Mesodermal cell (in vitro differentiated cells): ENCODE results near the gene PRSS12.

ENCODE experiments used
- H3K27ac ChIP-seq: 2 replicates; pipeline ENCODE4 v1.7.0; 2013; ENCODE audit warnings: mild to moderate bottlenecking, low read depth, low read length, moderate library complexity; ENCODE audit not compliant: severe bottlenecking
- H3K36me3 ChIP-seq: 2 replicates; pipeline ENCODE4 v1.7.1; 2013; ENCODE audit warnings: mild to moderate bottlenecking, low read length, moderate library complexity; ENCODE audit not compliant: control insufficient read depth, insufficient read depth
- H3K4me1 ChIP-seq: one replicate; pipeline ENCODE4 v1.7.1; 2013; ENCODE audit warnings: mild to moderate bottlenecking, low read length; ENCODE audit not compliant: insufficient read depth, control insufficient read depth, poor library complexity, severe bottlenecking
- H3K4me3 ChIP-seq: 2 replicates; pipeline ENCODE4 v1.7.0; 2013; ENCODE audit warnings: low read length, control low read depth, mild to moderate bottlenecking; ENCODE audit not compliant: insufficient read depth, poor library complexity, severe bottlenecking; ENCODE audit errors: extremely low read depth
- H3K9me3 ChIP-seq: 2 replicates; pipeline ENCODE4 v1.7.1; 2013; ENCODE audit warnings: mild to moderate bottlenecking, low read length, moderate library complexity; ENCODE audit not compliant: control insufficient read depth
- WGBS, 2 experiments: methylation state at CpG; one replicate each; pipeline ENCODE4 v1.1.5; 2013; ENCODE audit warnings: missing lambda C conversion rate in 2 of 2; ENCODE audit not compliant: insufficient coverage in 2 of 2; 5-methylcytosine and 5-hydroxymethylcytosine counted together

Gene PRSS12

DNA sequence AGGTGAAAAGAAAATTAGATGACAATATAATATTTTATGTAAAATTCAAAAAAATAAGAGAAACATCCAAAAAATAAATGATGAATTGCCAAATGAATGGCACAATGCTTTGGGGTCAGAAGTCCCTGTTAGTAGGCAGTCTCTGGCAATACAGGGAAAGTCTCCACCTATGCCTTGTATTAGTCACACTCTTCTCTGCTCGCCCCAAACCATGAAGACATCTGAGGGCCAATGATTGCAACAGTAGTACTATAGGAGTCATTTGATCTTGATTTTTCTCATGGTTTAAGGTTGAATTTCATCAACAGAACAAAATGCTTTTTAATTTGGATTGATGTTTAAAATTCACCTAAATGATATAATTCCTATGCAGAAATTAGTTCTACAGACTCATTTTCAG, 3.9 kb upstream of the PRSS12 start:
- H3K9me3 ChIP-seq = no peaks in the 10 kb centered on the region
- H3K27ac ChIP-seq = no peak overlapping the region
- no peak overlapping the region for H3K4me3 ChIP-seq
- no peaks in the 10 kb centered on the region for H3K36me3 ChIP-seq
- no peaks in the 10 kb centered on the region for H3K4me1 ChIP-seq
- no CpG with 5 or more reads among the region's 1 CpG for WGBS, 2 experiments

DNA sequence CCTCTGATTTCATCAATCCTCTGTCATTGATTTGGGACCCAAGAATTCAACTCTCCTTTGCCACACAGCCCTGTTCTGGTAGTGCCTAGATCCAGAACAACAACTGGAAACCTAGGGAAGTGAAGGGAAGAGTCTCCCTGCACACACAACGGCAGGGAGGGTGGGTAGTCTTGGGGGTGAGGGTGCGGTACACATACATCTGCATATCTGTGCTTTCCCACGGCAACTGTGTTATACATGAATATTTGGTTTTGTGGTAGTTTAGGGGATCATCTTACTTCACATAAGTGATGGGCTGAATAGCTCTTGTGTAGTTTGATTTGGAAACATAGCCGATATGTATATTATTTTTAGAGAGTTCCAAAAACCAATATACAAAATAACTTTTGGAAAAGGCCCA, 3.3 kb upstream of the PRSS12 start:
- H3K36me3 ChIP-seq = no peaks in the 10 kb centered on the region
- WGBS, 2 experiments = 67 to 100% methylated on average over 1 to 2 of the region's 4 CpGs
- H3K4me1 ChIP-seq = no peaks in the 10 kb centered on the region
- H3K9me3 ChIP-seq = no peaks in the 10 kb centered on the region
- H3K27ac ChIP-seq = no peak overlapping the region
- no peak overlapping the region for H3K4me3 ChIP-seq

DNA sequence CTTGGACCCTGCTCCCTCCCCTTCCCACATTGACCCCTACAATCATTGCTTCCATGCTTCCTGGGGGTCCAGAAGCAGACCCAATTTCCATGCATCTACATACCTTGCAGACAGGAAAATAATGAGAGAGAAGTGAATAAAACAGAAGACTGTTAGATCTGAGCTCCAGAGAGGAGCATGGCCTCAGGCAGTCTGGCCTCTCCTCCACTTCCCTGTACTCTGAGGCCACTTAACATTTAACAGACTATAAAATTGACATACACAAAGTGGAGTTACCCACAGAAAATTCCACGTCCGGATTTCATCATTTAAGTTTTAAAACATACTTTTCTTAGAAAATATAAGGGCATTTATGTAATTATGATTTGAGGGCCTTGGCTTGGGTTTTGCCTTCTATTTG, 2.1 kb upstream of the PRSS12 start:
- Histone ChIP-seq H3K36me3 (no peaks in the 10 kb centered on the region), H3K27ac (no peak overlapping the region), H3K9me3 (no peaks in the 10 kb centered on the region), H3K4me1 (no peaks in the 10 kb centered on the region), H3K4me3 (no peak overlapping the region)
- WGBS, 2 experiments = no CpG with 5 or more reads among the region's 2 CpGs

DNA sequence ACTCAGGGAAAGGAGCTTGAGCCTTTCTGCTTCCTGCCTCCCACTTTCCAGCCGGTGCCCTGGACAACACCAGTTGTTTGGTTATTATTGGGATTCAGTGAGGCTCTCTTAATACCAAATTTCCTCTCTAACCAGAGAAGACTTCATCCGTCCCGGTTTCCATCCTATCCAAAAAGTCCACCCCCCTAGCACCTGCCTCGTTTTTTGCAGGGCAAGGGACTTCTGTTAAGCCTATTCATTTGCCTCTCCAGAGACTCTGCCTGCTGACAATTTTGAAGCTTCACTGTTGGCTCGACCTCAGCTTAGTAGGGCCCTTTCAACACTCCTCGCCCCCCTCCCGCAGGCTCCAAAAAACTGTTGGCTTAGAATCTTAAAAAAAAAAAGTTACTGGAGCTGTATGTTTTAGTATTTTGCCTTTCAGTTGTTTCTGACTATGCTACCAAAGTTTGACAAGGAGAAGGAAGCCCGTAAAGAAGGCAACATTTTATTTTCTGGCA, 779 bp upstream of the PRSS12 start:
- H3K36me3 ChIP-seq = no peaks in the 10 kb centered on the region
- H3K4me3 ChIP-seq = peak overlapping the region; percentile 50
- no peaks in the 10 kb centered on the region for H3K9me3 ChIP-seq
- H3K27ac ChIP-seq = no peak overlapping the region
- H3K4me1 ChIP-seq = no peaks in the 10 kb centered on the region
- 45 to 61% methylated on average over 3 to 5 of the region's 8 CpGs for WGBS, 2 experiments

DNA sequence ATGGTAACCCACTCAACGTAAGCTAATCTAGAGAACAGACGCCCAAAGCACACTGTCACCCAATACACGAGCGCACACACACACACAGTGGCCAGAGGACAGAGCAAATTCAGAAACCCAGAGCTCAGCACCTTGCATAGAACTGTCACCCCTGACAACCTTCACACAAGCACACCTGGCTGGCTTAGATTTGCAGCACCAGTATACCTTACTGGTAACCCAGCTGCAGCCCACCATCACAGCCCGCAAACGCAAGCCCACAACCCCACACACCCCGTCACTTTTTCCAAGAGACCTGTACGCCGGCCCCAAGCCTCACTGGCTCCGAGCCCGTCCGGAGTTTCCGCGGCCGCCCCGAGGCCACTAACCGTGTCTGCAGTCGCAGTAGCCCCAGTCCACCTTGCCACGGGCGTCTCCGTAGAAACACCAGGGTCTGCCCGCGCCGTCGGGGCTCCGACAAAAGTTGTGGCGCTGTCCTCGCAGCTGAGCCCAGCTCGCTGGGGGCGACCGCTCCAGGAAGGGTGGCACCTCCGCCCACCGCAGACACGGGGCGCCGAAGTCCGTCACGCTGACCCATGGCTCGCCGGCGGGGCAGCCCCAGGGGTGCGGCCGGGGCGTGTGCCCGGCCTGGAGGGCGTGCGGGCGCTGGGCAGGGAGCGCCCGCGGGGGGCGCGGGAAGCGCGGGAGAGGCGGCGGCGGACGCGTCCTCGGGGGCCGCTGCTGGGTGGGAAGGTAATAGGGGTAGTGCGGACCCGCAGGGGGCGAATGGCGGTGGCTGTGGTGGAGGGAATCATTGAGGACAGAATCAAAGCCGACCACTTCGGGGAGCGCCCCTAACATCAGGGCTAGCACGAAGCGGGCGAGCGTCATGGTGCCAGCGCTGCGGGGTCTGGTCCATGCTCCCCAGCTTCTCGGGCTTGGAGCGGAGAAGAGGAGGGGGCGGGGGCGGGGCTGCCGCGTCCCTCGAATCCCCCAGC, 664 bp downstream of the PRSS12 start:
- Histone ChIP-seq H3K4me3 (peak overlapping the region; percentile 50), H3K27ac (no peak overlapping the region), H3K36me3 (no peaks in the 10 kb centered on the region), H3K4me1 (no peaks in the 10 kb centered on the region), H3K9me3 (no peaks in the 10 kb centered on the region)
- 9 to 10% methylated on average over 46 to 64 of the region's 82 CpGs for WGBS, 2 experiments

DNA sequence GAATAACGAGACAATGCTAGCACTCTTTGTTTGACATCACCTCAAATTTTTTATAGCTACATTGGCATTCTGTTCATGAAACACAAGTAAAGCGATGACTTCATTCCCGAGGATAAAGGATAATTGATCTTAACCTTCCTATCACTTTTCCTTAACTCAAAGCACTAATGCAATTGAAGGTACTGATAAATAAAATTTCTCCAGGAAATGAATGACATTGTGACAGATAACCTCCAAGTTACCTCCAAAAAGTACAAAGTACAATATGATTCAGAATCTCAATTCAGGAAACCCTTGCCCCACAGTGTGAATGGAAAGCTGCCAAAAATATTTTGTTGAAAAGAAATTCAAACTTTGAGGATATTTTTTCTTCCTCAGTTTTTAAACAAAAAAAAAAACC, 1.8 kb downstream of the PRSS12 start:
- H3K36me3 ChIP-seq = no peaks in the 10 kb centered on the region
- WGBS, 2 experiments = 83 to 100% methylated on average over 1 of the region's 3 CpGs
- no peaks in the 10 kb centered on the region for H3K4me1 ChIP-seq
- no peak overlapping the region for H3K4me3 ChIP-seq
- no peaks in the 10 kb centered on the region for H3K9me3 ChIP-seq
- no peak overlapping the region for H3K27ac ChIP-seq

DNA sequence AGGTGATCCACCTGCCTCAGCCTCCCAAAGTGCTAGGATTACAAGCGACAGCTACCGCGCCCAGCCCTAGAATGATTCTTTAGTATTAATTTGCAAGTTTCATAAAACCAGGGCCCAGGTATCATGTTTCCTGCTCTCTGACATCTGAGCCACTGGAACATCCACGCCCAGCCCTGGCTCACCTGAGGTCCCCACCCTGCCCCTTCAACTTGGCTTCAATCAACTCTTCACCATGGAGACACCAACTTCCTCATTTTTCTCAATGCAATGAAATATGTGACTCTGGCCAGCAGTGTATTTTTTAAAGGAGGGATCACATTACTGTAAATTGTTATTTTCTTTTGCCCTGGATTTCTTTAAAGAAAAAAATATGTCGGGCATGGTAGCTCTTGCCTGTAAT, 3.9 kb downstream of the PRSS12 start:
- no peak overlapping the region for H3K4me3 ChIP-seq
- no peaks in the 10 kb centered on the region for H3K9me3 ChIP-seq
- WGBS, 2 experiments = 90 to 98% methylated on average over 5 of the region's 5 CpGs
- H3K4me1 ChIP-seq = no peaks in the 10 kb centered on the region
- H3K36me3 ChIP-seq = no peaks in the 10 kb centered on the region
- no peak overlapping the region for H3K27ac ChIP-seq

DNA sequence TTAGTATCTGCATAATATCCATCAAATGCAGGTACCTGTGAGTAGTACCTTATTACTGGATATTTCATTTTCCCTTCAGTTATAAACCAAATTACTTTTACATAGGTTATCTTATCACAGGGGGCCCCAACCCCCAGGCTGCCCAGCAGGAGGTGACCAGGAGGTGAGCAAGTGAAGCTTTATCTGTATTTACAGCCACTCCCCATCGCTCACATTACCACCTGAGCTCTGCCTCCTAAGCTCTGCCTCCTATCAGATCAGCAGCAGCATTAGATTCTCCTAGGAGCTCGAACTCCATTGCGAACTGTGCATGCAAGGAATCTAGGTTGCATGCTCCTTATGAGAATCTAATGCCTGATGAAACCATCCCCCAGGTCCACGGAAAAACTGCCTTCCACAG, 6.3 kb downstream of the PRSS12 start:
- H3K9me3 ChIP-seq = no peaks in the 10 kb centered on the region
- H3K27ac ChIP-seq = no peak overlapping the region
- WGBS, 2 experiments = 87 to 95% methylated on average over 3 to 4 of the region's 4 CpGs
- no peak overlapping the region for H3K4me3 ChIP-seq
- H3K36me3 ChIP-seq = no peaks in the 10 kb centered on the region
- H3K4me1 ChIP-seq = no peaks in the 10 kb centered on the region

DNA sequence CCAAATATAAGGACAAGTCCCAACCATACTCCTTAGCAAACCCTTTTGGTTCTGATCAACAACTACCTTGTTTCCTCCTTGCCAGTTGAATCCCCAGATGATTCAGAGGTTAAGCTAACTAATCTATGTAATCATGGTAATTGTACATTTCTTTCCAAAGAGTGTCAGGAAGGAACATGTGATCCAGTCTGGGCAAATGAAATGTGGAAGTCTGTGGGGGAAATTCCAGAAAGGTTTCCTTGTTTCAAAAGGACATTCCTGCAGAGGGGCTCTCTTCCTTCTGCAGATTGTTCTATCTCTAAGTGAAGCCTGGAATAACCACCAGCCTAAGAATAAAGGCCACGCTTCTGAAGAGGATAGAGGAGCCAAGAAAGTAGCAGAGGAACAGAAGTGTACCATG, 7.0 kb downstream of the PRSS12 start:
- no peaks in the 10 kb centered on the region for H3K4me1 ChIP-seq
- no peak overlapping the region for H3K4me3 ChIP-seq
- no peaks in the 10 kb centered on the region for H3K36me3 ChIP-seq
- no peaks in the 10 kb centered on the region for H3K9me3 ChIP-seq
- H3K27ac ChIP-seq = no peak overlapping the region
- WGBS, 2 experiments = 100% methylated on average over 1 of the region's 1 CpG; no CpG with 5 or more reads in 1 of the 2 experiments

DNA sequence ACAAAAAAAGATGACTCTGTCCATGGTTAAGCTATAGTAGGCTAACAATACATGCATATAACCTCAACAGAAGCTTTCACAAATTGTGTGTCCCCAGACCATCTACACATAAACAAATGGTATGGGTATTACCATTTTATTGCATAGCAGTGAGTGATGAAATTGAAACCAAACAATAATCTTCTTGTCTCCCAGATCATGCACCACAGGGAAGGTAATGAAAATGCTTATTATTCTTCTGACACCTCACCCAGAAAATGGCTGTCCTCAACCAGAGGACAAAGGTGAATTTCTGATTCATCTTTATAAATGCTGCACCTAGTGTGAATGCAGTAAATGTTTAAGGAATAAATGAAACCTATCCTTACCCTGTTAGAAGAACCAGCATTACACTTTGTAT, 8.0 kb downstream of the PRSS12 start:
- Histone ChIP-seq H3K36me3 (no peaks in the 10 kb centered on the region), H3K27ac (no peak overlapping the region), H3K4me1 (no peaks in the 10 kb centered on the region)

DNA sequence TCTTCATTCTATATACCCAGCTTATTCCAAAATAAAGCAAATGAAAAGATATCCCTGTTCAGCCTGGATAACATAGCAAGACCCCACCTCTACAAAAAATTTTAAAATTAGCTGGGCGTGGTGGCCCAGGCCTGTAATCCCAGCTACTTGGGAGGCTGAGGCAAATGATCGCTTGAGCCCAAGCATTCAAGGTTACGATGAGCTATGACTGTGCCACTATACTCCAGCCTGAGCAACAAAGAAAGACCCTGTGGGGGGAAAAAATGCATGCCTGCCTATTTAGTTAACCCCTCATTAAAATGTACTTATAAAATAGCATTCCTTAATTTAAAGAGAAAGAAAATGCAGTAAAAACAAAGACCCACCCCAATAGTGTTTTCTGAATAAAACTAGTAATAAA, 9.3 kb downstream of the PRSS12 start:
- Histone ChIP-seq H3K27ac (no peak overlapping the region), H3K4me1 (no peaks in the 10 kb centered on the region), H3K4me3 (no peak overlapping the region), H3K9me3 (no peaks in the 10 kb centered on the region), H3K36me3 (no peaks in the 10 kb centered on the region)
- 77 to 100% methylated on average over 3 of the region's 3 CpGs for WGBS, 2 experiments

More for the DNA sequence above, 8.0 kb downstream of the PRSS12 start:
- no peaks in the 10 kb centered on the region for H3K9me3 ChIP-seq
- H3K4me3 ChIP-seq = no peak overlapping the region
